Activated CD4-positive, alpha-beta memory T cell treated with anti-CD3 and anti-CD28 coated beads, Interleukin-2, amount 10 ng/mL, durations not matched to agents 7 days and 5 days (primary cell): Measurements from ENCODE around the gene POLR3A. TPM values are rescaled to one million over a fixed set of nuclear protein-coding genes. Genes with fewer than 3 reads are reported as not detected.
A peak's percentile ranks its signal among the peaks of the same experiment; 100 is the strongest.

Experiments
- CTCF ChIA-PET: fragments of 350-600 bp; sonication (Branson Sonifier 250); formaldehyde crosslinking; loops from one replicate; lab custom pipeline; 2021; ENCODE audit warnings: antibody characterized with exemption, inconsistent platforms; lab: Charles Lee
- POLR2A ChIA-PET: fragments of 350-600 bp; sonication (Branson Sonifier 250); formaldehyde crosslinking; loops from one replicate; lab custom pipeline; 2021; ENCODE audit warnings: antibody characterized with exemption; lab: Charles Lee
- DNase-seq: peaks from one replicate; pipeline ENCODE4 v3.0.0-alpha.2; 2020
- H3K27ac Mint-ChIP-seq: one replicate; pipeline ENCODE4 v1.8.0; 2021; ENCODE audit warnings: mild to moderate bottlenecking, mixed read lengths
- H3K27me3 Mint-ChIP-seq: one replicate; pipeline ENCODE4 v1.8.0; 2021; ENCODE audit warnings: mixed read lengths
- H3K36me3 Mint-ChIP-seq: one replicate; pipeline ENCODE4 v1.8.0; 2021; ENCODE audit warnings: low read depth, mixed read lengths
- H3K4me1 Mint-ChIP-seq: one replicate; pipeline ENCODE4 v1.8.0; 2021; ENCODE audit warnings: mixed read lengths
- H3K4me3 Mint-ChIP-seq: one replicate; pipeline ENCODE4 v1.8.0; 2021; ENCODE audit warnings: mild to moderate bottlenecking, mixed read lengths
- H3K9me3 Mint-ChIP-seq: one replicate; pipeline ENCODE4 v1.8.0; 2021; ENCODE audit warnings: mixed read lengths
- total RNA-seq, 2 experiments: library from RNA; stranded (reverse); gene quantifications; one replicate each; pipeline ENCODE4 v1.2.3, GENCODE V29; 2021

Gene POLR3A
- total RNA-seq, 2 experiments from 2014 or later: 16.6 to 16.8 TPM

DNA sequence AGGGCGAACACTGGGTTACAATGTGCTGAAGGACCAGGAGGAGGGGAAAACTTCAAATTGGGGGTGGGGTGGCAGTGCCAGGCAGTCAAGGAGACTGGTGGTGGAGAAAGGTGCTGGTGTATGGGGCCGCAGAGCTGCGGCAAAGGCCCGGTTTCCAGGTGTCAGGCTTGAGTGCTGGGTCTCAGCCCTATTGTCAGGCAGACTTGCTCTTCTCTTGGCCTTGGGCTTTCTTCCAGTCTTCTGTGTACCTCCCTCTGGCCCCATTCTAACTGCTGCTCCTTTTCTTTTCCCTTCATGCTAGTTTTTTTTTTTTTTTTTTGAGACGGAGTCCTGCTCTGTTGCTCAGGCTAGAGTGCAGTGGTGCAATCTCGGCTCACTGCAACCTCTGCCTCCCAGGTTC, 51.0 kb downstream of the POLR3A start:
- no peak for DNase-seq
- Mint-ChIP-seq H3K36me3 (peaks cover 55% of the 10 kb centered on the region), H3K4me3 (no peak overlapping the region), H3K27me3 (no peaks in the 10 kb centered on the region), H3K4me1 (no peaks in the 10 kb centered on the region), H3K9me3 (no peaks in the 10 kb centered on the region), H3K27ac (no peak overlapping the region)
- POLR2A ChIA-PET: no interaction called here
- CTCF ChIA-PET: no interaction called here

DNA sequence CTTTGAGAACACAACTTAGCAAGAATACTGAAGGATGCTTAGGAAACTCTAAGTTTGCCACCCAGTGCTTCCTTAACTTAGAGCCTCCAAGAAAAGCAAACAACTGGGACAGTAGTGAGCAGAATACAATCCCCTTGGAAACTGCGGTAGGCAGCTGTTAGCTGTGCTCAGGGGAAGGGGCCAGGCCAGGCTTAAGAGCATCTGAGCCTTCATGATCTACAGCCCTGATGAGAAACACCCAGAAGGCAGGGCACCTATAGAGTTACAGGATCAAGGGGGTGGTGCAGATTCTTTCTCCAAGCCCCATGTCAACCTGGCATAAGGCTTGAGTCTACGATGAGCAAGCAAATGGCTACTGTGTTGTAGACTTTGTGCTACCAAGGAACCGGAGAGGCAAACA, 51.4 kb downstream of the POLR3A start:
- CTCF ChIA-PET: interaction anchor here (1.4 kb wide), 1 partner anchor 9 kb away, joined by 3 read pairs; no protein-coding TSS in a partner anchor
- H3K4me1 Mint-ChIP-seq: no peaks in the 10 kb centered on the region
- H3K36me3 Mint-ChIP-seq: peaks cover 50% of the 10 kb centered on the region
- no peaks in the 10 kb centered on the region for H3K9me3 Mint-ChIP-seq
- H3K27ac Mint-ChIP-seq: no peak overlapping the region
- H3K4me3 Mint-ChIP-seq: no peak overlapping the region
- H3K27me3 Mint-ChIP-seq: no peaks in the 10 kb centered on the region
- DNase-seq: no peak
- POLR2A ChIA-PET: no interaction called here

DNA sequence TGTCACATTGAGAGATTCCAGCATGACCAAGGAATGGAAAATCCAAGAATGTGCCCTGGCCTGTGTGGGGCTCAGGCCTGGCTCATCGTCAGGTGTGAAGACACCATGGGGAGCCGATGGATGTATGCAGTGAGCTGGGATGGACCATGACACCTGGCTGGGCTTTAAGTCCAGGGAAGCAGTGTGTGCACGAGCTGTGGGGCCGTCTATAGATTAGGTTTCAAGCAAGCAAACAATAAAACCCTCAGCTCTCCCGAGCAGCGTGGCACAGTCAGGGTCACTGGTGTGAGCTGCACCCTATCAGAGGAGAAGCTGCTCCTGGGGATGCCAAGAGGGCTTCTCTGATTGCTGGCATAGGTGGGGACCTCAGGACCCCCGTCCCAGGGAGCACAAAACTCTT, 52.3 kb downstream of the POLR3A start:
- no peaks in the 10 kb centered on the region for H3K9me3 Mint-ChIP-seq
- H3K36me3 Mint-ChIP-seq: peaks cover 46% of the 10 kb centered on the region
- no peak overlapping the region for H3K27ac Mint-ChIP-seq
- peaks cover 1% of the 10 kb centered on the region for H3K4me1 Mint-ChIP-seq
- H3K27me3 Mint-ChIP-seq: no peaks in the 10 kb centered on the region
- ChIA-PET CTCF (interaction anchor here (0.5 to 1.4 kb wide), 2 partner anchors 10 to 15 kb away, joined by 3 read pairs; no protein-coding TSS in a partner anchor), POLR2A (no interaction called here)
- H3K4me3 Mint-ChIP-seq: no peak overlapping the region
- no peak for DNase-seq

DNA sequence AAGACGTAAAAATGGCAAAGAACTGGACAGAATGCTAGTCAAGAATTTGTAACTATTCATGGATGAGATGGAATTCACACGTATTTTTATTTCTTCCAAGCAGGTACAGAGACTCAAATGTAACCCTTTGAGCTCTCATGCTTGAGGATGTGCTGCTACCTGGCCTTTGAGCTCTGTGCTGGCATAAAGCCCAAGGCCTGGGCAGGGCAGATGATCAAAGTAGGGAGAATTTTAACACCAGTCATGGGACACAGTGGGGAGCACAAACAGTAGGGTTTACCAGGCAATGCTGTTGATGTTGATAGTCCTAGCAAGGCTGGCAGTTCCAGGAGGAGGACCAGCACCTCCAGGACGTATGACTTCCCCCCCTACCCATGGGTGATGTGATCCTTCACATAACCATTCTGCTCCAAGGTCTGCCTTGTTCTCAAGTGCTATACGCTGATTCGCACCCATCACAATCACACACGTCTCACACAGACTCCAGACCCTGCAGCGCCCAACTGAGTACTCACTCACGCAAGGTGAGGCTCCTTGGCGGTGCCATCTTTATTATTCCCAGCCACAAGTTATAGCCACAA, 54.1 kb downstream of the POLR3A start:
- H3K9me3 Mint-ChIP-seq: no peaks in the 10 kb centered on the region
- DNase-seq: no peak
- no peak overlapping the region for H3K27ac Mint-ChIP-seq
- no peaks in the 10 kb centered on the region for H3K27me3 Mint-ChIP-seq
- H3K4me3 Mint-ChIP-seq: no peak overlapping the region
- ChIA-PET POLR2A (no interaction called here), CTCF (no interaction called here)
- H3K36me3 Mint-ChIP-seq: peaks cover 34% of the 10 kb centered on the region
- peaks cover 11% of the 10 kb centered on the region for H3K4me1 Mint-ChIP-seq

DNA sequence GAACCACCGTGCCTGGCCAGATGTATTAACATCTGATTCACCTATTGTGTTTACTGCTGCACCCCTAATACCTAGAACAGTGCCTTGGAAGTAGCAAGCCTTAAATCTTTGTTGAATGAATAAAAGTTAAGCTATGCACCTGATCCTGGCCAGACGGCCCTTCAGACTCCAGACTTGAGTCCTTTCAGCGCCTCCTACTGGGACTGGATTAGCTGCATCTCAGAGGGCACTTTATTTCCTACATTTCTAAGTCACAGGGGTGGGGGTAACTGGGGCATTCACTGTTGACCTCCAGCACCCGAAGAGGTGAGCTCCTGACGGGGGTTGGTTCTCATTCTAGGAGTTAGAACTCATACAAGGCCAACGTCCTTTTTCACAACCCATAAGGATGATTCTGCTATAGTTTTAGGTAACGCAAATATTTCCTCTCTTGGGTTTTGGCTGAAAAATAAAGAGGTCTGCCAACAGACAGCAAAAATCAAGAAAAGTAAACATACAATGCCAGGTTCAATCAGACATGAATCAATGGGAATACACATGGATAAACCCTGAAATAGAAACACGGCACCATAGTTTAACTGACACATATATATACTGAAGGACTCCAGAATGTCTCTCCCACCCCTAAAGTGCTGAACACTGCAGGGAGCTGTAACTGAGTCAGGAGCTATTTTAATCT, 54.8 kb downstream of the POLR3A start:
- no peaks in the 10 kb centered on the region for H3K27me3 Mint-ChIP-seq

DNA sequence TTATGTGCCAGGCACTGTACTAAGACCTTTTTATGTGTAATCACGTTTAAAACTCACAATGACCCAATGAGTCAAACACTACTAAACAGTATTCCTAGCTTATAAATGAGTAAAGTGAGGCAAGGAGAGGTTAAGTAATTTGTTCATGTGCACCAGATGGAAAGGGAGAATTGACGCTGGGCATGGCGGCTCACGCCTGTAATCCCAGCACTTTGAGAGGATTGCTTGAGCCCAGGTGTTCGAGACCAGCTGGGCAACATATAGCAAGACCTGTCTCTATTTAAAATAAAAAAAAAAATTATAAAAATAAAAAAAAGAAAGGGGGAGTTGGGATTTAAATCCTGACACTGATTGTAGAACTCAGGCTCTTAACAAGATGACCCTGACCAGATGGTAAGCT, 56.0 kb downstream of the POLR3A start:
- POLR2A ChIA-PET: no interaction called here
- no peak overlapping the region for H3K27ac Mint-ChIP-seq

More for the DNA sequence above, 54.8 kb downstream of the POLR3A start:
- H3K27ac Mint-ChIP-seq: no peak overlapping the region
- peaks cover 27% of the 10 kb centered on the region for H3K36me3 Mint-ChIP-seq
- ChIA-PET CTCF (interaction anchor here (1.1 kb wide), 1 partner anchor 129 kb away, joined by 3 read pairs; no protein-coding TSS in a partner anchor), POLR2A (no interaction called here)
- H3K4me1 Mint-ChIP-seq: peaks cover 11% of the 10 kb centered on the region
- DNase-seq: no peak
- no peak overlapping the region for H3K4me3 Mint-ChIP-seq
- no peaks in the 10 kb centered on the region for H3K9me3 Mint-ChIP-seq

DNA sequence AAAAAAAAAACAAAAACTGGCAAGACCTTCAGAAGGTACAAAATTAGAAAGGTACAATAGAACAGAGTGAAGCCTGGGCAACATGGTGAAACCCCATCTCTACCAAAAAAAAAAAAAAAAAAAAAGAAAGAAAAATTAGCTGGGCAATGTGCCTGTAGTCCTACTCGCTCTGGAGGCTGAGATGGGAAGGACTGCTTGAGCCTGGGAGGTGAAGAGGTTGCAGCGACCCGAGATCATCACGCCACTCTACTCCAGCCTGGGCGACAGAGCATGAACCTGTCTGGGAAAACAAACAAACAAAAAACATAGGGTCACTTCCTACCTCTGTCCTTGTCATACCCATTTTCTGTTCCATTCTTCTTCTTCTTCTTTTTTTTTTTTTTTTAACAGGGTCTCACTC, 57.2 kb downstream of the POLR3A start:
- Mint-ChIP-seq H3K4me3 (no peak overlapping the region), H3K4me1 (peaks cover 11% of the 10 kb centered on the region), H3K27ac (no peak overlapping the region), H3K9me3 (no peaks in the 10 kb centered on the region), H3K27me3 (no peaks in the 10 kb centered on the region), H3K36me3 (peaks cover 17% of the 10 kb centered on the region)
- no peak for DNase-seq
- CTCF ChIA-PET: interaction anchor here (0.6 kb wide), 1 partner anchor 831 kb away, joined by 4 read pairs; no protein-coding TSS in a partner anchor
- POLR2A ChIA-PET: no interaction called here

More for the DNA sequence above, 56.0 kb downstream of the POLR3A start:
- CTCF ChIA-PET: interaction anchor here (1.1 kb wide), 1 partner anchor 128 kb away, joined by 3 read pairs; no protein-coding TSS in a partner anchor
- Mint-ChIP-seq H3K27me3 (no peaks in the 10 kb centered on the region), H3K4me3 (no peak overlapping the region), H3K36me3 (peaks cover 23% of the 10 kb centered on the region), H3K9me3 (no peaks in the 10 kb centered on the region), H3K4me1 (peaks cover 11% of the 10 kb centered on the region)
- no peak for DNase-seq

DNA sequence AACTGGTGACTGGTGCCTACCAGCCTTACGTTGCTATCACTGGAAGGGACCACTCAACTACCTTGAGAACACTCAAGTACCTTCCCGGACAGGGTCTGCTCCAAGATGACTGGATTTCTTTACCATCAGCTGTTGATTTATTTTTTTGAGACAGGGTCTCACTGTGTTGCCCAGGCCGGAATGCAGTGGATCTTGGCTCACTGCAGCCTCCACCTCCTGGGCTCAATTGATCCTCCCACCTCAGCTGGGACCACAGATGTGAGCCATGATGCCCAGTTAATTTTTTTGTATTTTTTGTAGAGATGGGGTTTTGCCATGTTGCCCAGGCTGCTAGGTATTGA, 57.5 kb downstream of the POLR3A start:
- POLR2A ChIA-PET: no interaction called here
- Mint-ChIP-seq H3K4me3 (no peak overlapping the region), H3K27ac (no peak overlapping the region), H3K9me3 (no peaks in the 10 kb centered on the region), H3K27me3 (no peaks in the 10 kb centered on the region), H3K36me3 (peaks cover 16% of the 10 kb centered on the region), H3K4me1 (peaks cover 11% of the 10 kb centered on the region)
- no peak for DNase-seq
- CTCF ChIA-PET: interaction anchor here (0.6 kb wide), 1 partner anchor 831 kb away, joined by 4 read pairs; no protein-coding TSS in a partner anchor

DNA sequence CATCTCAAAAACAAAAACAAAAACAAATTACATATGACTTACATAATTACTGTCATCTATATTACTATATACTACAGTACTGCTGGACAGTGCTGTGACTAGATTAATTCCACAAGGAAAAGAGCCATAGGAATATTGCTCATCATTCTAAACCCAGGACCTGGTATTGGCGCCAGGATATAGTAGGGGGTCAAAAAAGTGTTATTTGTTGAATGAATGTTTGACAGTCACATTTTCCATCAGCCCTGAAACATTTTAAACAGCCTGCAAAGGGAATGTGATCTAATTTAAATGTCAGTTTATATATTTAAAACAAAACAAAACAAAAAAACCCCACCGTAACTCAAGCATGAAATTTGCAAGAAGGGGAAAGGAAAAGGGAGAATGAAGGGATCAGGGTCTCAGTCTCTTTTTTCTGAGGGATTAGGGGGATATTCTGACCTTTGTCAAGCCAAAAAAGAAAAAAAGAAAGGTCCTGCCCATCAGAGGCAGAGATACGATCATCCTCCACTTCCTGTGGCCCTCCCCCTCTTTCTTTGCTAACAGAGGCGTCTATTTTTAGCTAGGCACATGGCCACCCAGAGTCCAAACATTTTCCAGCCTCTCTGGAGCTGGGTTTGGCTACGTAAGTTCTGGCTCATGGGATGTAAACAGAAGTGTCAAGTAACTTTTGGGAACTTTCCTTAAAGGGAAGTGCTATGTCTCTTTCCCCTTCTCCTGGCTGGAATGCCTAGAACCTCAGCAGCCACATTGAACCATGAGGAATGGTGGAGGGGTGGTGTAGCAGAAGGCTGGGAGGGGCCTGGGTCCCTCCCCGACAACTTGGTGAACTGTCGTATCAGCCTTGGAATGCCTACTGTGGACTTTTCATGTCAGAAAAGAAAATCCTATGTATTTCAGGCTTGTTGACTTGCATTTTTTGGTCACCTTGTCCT, 58.2 kb downstream of the POLR3A start:
- DNase-seq: peak; percentile 31
- POLR2A ChIA-PET: no interaction called here
- H3K4me3 Mint-ChIP-seq: no peak overlapping the region
- CTCF ChIA-PET: interaction anchor here (0.6 kb wide), 1 partner anchor 832 kb away, joined by 4 read pairs; no protein-coding TSS in a partner anchor
- no peaks in the 10 kb centered on the region for H3K27me3 Mint-ChIP-seq
- peak overlapping the region; percentile 31 for H3K27ac Mint-ChIP-seq
- peaks cover 12% of the 10 kb centered on the region for H3K36me3 Mint-ChIP-seq
- peaks cover 11% of the 10 kb centered on the region for H3K4me1 Mint-ChIP-seq
- H3K9me3 Mint-ChIP-seq: no peaks in the 10 kb centered on the region

DNA sequence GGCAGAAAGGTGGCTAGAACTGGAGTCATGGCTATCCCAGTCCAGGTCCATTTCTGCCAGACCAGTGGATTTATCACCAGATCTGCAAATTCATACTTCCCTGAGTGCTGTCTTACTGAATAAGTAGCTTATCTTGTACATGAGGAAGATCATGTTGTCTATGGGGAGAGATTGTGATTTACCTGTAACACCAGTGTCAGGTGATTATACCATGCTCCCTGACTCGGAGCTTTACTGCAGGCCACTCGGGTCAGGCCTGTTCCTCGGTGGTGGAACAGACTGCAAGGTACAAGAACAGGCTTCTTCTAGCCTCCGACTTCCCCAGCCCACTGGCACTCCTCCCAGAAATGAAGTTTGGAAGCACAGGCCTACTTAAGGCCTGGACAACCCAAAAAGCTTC, 60.2 kb downstream of the POLR3A start:
- DNase-seq: no peak
- Mint-ChIP-seq H3K27me3 (no peaks in the 10 kb centered on the region), H3K36me3 (peaks cover 3% of the 10 kb centered on the region), H3K4me1 (peaks cover 11% of the 10 kb centered on the region), H3K4me3 (no peak overlapping the region), H3K27ac (no peak overlapping the region), H3K9me3 (peaks cover 4% of the 10 kb centered on the region)
- CTCF ChIA-PET: no interaction called here
- POLR2A ChIA-PET: no interaction called here

DNA sequence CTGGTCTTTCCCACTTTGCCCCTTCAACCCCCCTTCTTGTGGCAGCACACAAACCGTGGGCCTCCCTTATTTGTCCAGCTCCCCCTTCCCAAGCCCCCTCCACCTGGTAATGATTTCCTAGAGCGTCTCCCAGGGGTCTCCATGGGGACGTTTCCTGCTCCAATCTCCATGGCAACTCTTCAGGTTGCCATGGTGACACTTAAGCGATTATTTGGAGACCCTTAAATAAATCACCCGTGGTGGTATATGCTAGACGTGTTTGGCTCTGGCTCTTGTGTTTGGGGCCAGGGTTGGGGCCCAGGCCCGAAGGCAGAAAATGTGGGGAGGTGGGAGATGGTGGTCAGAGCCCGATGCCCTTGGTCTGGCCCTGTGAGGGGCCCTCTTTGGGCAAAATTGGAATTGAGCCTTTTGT, 61.7 kb downstream of the POLR3A start:
- H3K36me3 Mint-ChIP-seq: peaks cover 3% of the 10 kb centered on the region
- no peak overlapping the region for H3K4me3 Mint-ChIP-seq
- H3K9me3 Mint-ChIP-seq: peaks cover 7% of the 10 kb centered on the region
- ChIA-PET CTCF (no interaction called here), POLR2A (no interaction called here)
- no peaks in the 10 kb centered on the region for H3K27me3 Mint-ChIP-seq
- peaks cover 11% of the 10 kb centered on the region for H3K4me1 Mint-ChIP-seq
- H3K27ac Mint-ChIP-seq: no peak overlapping the region
- no peak for DNase-seq

DNA sequence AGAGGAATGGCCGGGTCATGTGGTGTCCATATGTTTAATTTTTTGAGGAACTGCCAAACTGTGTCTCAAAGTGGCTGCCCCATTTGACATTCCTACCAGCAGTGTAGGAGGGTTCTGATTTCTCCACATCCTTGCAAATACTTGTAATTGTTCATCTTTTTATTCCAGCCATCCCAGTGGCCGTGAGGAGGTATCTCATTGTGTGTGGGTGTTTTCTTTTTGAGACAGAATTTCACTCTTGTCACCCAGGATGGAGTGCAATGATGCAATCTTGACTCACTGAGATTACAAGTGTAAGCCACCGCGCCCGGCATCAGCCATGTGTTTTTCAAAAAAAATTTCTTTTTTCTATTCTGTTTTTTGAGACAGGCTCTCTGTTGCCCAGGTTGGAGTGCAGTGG, 64.0 kb downstream of the POLR3A start:
- Mint-ChIP-seq H3K27ac (no peak overlapping the region), H3K27me3 (no peaks in the 10 kb centered on the region), H3K9me3 (peaks cover 12% of the 10 kb centered on the region), H3K4me3 (no peak overlapping the region), H3K4me1 (no peaks in the 10 kb centered on the region), H3K36me3 (no peaks in the 10 kb centered on the region)
- POLR2A ChIA-PET: no interaction called here
- DNase-seq: no peak
- CTCF ChIA-PET: no interaction called here

DNA sequence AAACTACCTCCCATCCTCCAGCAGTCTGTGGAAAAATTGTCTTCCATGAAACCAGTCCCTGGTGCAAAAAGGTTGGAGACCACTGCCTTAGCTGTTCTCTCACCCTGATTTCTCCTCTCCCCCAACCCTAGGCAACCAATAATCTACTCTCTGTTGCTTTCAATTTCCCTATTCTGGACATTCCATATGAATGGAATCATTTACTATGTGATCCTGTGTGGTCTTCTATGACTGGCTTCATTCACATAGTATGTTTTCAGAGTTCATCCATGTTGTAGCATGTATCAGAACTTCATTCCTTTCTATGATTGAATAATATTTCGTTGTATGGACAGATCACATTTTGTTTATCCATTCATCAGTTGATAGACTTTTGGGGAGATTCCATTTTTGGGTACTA, 64.5 kb downstream of the POLR3A start:
- no peaks in the 10 kb centered on the region for H3K36me3 Mint-ChIP-seq
- DNase-seq: no peak
- no peak overlapping the region for H3K4me3 Mint-ChIP-seq
- H3K9me3 Mint-ChIP-seq: peaks cover 12% of the 10 kb centered on the region
- H3K27me3 Mint-ChIP-seq: no peaks in the 10 kb centered on the region
- CTCF ChIA-PET: no interaction called here
- H3K4me1 Mint-ChIP-seq: no peaks in the 10 kb centered on the region
- H3K27ac Mint-ChIP-seq: no peak overlapping the region
- POLR2A ChIA-PET: no interaction called here
